OCI-LY7 (cell line): ENCODE measurements around the gene TRIO. TPM values are rescaled to one million over a fixed set of nuclear protein-coding genes. Genes with fewer than 3 reads are reported as not detected.

Experiments
- BruUV-seq: library from RNA; stranded (reverse); fragments of 400-500 nt; replicated peaks from 2 replicates; lab custom pipeline; 2021; lab: Mats Ljungman, UMichigan
- CTCF ChIA-PET: fragments of 300-600 bp; sonication (Branson Sonifier 250); formaldehyde crosslinking; loops from one replicate; lab custom pipeline; 2022; ENCODE audit warnings: antibody characterized with exemption; ENCODE audit not compliant: unreplicated experiment; lab: Charles Lee
- POLR2A ChIA-PET: fragments of 300-600 bp; sonication (Branson Sonifier 250); formaldehyde crosslinking; loops from one replicate; lab custom pipeline; 2022; ENCODE audit warnings: antibody characterized with exemption; lab: Charles Lee
- DNase-seq: peaks from one replicate; pipeline ENCODE4 v3.0.0-alpha.2; 2015; ENCODE audit warnings: low spot score
- H2AFZ ChIP-seq: fragments of 200-600 bp; sonication (generic), shearing (Covaris generic); 2 replicates; pipeline ENCODE4 v1.6.1; 2014; ENCODE audit warnings: mild to moderate bottlenecking, antibody characterized with exemption, low read length, moderate library complexity
- H3K27ac ChIP-seq: fragments of 200-600 bp; sonication (generic); 2 replicates; pipeline ENCODE4 v1.5.1; 2014; ENCODE audit warnings: mixed run types, low read depth, mild to moderate bottlenecking, moderate library complexity, low read length, inconsistent platforms; ENCODE audit not compliant: poor library complexity, severe bottlenecking
- H3K36me3 ChIP-seq: fragments of 200-600 bp; sonication (generic); 2 replicates; pipeline ENCODE4 v1.6.1; 2014; ENCODE audit warnings: mild to moderate bottlenecking, antibody characterized with exemption, low read length, moderate library complexity, mixed read lengths; ENCODE audit not compliant: insufficient read depth
- H3K4me1 ChIP-seq: fragments of 200-600 bp; sonication (generic); 2 replicates; pipeline ENCODE4 v1.5.1; 2014; ENCODE audit warnings: mild to moderate bottlenecking, low read length; ENCODE audit not compliant: insufficient read depth, poor library complexity, severe bottlenecking
- H3K4me2 ChIP-seq: fragments of 200-600 bp; sonication (generic); 2 replicates; pipeline ENCODE4 v1.6.1; 2014; ENCODE audit warnings: mild to moderate bottlenecking, low read length
- H3K4me3 ChIP-seq: fragments of 200-600 bp; sonication (generic); 2 replicates; pipeline ENCODE4 v1.5.1; 2014; ENCODE audit warnings: mild to moderate bottlenecking, low read depth, low read length; ENCODE audit not compliant: poor library complexity, severe bottlenecking
- H3K79me2 ChIP-seq: fragments of 200-600 bp; sonication (generic); 2 replicates; pipeline ENCODE4 v1.6.1; 2016; ENCODE audit warnings: low read depth, mild to moderate bottlenecking, low read length, moderate library complexity, mixed read lengths; ENCODE audit not compliant: insufficient read depth
- H3K9me2 ChIP-seq: fragments of 200-600 bp; sonication (generic); 2 replicates; pipeline ENCODE4 v1.6.1; 2016; ENCODE audit warnings: mild to moderate bottlenecking, low read length, mixed read lengths; ENCODE audit not compliant: insufficient read depth
- H3K9me3 ChIP-seq: fragments of 200-600 bp; sonication (generic); 2 replicates; pipeline ENCODE4 v1.6.1; 2014; ENCODE audit warnings: mild to moderate bottlenecking, mixed run types, low read length, mixed read lengths
- H4K20me1 ChIP-seq: fragments of 200-600 bp; sonication (generic); 2 replicates; pipeline ENCODE4 v1.6.1; 2014; ENCODE audit warnings: mild to moderate bottlenecking, antibody characterized with exemption, low read length, moderate library complexity, mixed read lengths; ENCODE audit not compliant: insufficient read depth
- CTCF ChIP-seq: fragments of 200-600 bp; sonication (generic); conservative IDR thresholded peaks from 2 replicates; pipeline ENCODE4 v1.5.1; 2014; ENCODE audit warnings: mild to moderate bottlenecking, antibody characterized with exemption, low read length, moderate library complexity, mixed read lengths
- EZH2phosphoT487 ChIP-seq: fragments of 200-600 bp; sonication (generic); IDR thresholded peaks from 2 replicates; pipeline ENCODE4 v1.6.1; 2018; ENCODE audit warnings: low read depth, borderline replicate concordance, mild to moderate bottlenecking, mixed run types, antibody characterized with exemption, low read length, moderate library complexity, mixed read lengths
- intact Hi-C: fragments of 100-400 bp; cut with micrococcal nuclease; formaldehyde crosslinking; loops from one replicate; pipeline ENCODE4 v1.10.0; 2022; ENCODE audit not compliant: unreplicated experiment
- total RNA-seq, 2 experiments: library from RNA; depleted of rRNA in 1 of 2; stranded (reverse); fragments of >200 nt in 1 of 2; shearing (Covaris generic) in 1 of 2; gene quantifications; 2 replicates each; pipeline ENCODE4 v1.2.3, GENCODE V29; 2014 to 2022

The TRIO gene
- total RNA-seq, 2 experiments from 2014 or later: 35.8 to 55.1 TPM

GRCh38 chr5:14136228-14136627, 6.9 kb upstream of the TRIO start:
- Histone ChIP-seq H3K79me2 (no peaks in the 10 kb centered on the region), H3K27ac (no peak overlapping the region), H3K9me3 (no peaks in the 10 kb centered on the region), H3K9me2 (no peaks in the 10 kb centered on the region), H3K4me3 (no peak overlapping the region), H2AFZ (no peak overlapping the region), H3K4me1 (no peaks in the 10 kb centered on the region), H3K36me3 (no peaks in the 10 kb centered on the region), H4K20me1 (no peaks in the 10 kb centered on the region), H3K4me2 (no peak overlapping the region)
- ChIA-PET POLR2A (no interaction called here), CTCF (no interaction called here)
- no peak for DNase-seq
- BruUV-seq: no TSS peak
- TF ChIP-seq EZH2phosphoT487 (no peak), CTCF (no peak)
- intact Hi-C loops: no loop called here

GRCh38 chr5:14138608-14139540, 4.3 kb upstream of the TRIO start:
- Histone ChIP-seq H3K9me2 (no peaks in the 10 kb centered on the region), H4K20me1 (no peaks in the 10 kb centered on the region), H3K4me2 (no peak overlapping the region), H3K4me1 (peaks cover 6% of the 10 kb centered on the region), H3K79me2 (no peaks in the 10 kb centered on the region), H3K4me3 (no peak overlapping the region), H3K36me3 (no peaks in the 10 kb centered on the region), H3K27ac (no peak overlapping the region), H3K9me3 (no peaks in the 10 kb centered on the region), H2AFZ (no peak overlapping the region)
- TF ChIP-seq CTCF: no peak
- no peak for TF ChIP-seq EZH2phosphoT487
- POLR2A ChIA-PET: interaction anchor here (1.1 kb wide), 1 partner anchor 17 kb away, joined by 3 read pairs; no protein-coding TSS in a partner anchor
- no peak for DNase-seq
- no TSS peak for BruUV-seq
- CTCF ChIA-PET: no interaction called here
- intact Hi-C loops: no loop called here

- no peaks in the 10 kb centered on the region for H4K20me1 ChIP-seq
- DNase-seq: no peak
- no peaks in the 10 kb centered on the region for H3K9me2 ChIP-seq
- no peak overlapping the region for H3K4me3 ChIP-seq
- ChIA-PET CTCF (no interaction called here), POLR2A (no interaction called here)
- peaks cover 16% of the 10 kb centered on the region for H3K4me1 ChIP-seq
- H2AFZ ChIP-seq: no peak overlapping the region
- TF ChIP-seq CTCF: peak; percentile 27; the same call in 1 of the 2 replicates
- no peak for TF ChIP-seq EZH2phosphoT487
- H3K9me3 ChIP-seq: no peaks in the 10 kb centered on the region
- intact Hi-C loops: loop anchor here (2.0 kb wide), 1 partner anchor 123 kb away; no protein-coding TSS in a partner anchor
- no TSS peak for BruUV-seq
- H3K27ac ChIP-seq: no peak overlapping the region
- no peak overlapping the region for H3K4me2 ChIP-seq
- peaks cover 14% of the 10 kb centered on the region for H3K79me2 ChIP-seq
- no peaks in the 10 kb centered on the region for H3K36me3 ChIP-seq
Measured at GRCh38 chr5:14141764-14142163, 1.4 kb upstream of the TRIO start.
